GM21423 (cell line): ENCODE data around the gene RAC3.

Experiments
- ATAC-seq: cut with Tn5 transposase; IDR thresholded peaks from one replicate; pipeline ENCODE4 v1.9.1; 2021; ENCODE audit warnings: mild to moderate bottlenecking, moderate library complexity; ENCODE audit not compliant: unreplicated experiment

The RAC3 gene

DNA sequence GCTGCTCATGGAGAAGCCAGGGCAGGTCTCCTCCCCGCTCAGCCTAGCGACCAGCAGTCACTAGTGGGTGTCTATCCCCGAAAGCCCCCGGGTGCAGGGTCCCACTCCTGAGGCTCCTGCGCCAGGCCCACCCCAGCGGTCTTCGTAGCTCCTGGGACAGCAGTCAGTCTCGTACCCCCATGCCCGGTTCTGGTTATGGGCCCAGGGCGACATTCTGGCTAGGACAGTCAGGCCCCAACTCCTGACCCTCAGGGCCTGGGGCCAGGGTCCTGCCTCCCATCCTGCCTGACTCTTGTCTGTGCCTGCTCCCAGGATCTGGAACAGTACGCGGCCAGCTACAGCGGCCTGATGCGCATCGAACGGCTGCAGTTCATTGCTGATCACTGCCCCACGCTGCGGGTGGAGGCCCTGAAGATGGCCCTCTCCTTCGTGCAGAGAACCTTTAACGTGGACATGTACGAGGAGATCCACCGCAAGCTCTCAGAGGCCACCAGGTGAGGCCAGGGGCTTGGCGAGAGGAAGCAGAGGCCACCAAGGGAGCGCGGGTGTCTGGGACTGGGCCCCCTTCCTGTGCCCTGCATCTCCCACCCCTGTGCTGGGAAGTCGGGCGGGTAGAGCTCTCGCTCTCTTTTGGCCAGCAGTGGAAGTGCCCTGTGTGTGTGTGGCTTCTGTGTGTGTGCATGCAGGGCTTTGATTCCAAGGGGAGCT is 22.2 kb downstream of the RAC3 start:
- ATAC-seq: no peak

- ATAC-seq: no peak
Measured at GRCh38 chr17:82054351-82055022, 23.0 kb downstream of the RAC3 start.

- ATAC-seq: no peak
Measured at GRCh38 chr17:82055023-82055964, 23.8 kb downstream of the RAC3 start.

DNA sequence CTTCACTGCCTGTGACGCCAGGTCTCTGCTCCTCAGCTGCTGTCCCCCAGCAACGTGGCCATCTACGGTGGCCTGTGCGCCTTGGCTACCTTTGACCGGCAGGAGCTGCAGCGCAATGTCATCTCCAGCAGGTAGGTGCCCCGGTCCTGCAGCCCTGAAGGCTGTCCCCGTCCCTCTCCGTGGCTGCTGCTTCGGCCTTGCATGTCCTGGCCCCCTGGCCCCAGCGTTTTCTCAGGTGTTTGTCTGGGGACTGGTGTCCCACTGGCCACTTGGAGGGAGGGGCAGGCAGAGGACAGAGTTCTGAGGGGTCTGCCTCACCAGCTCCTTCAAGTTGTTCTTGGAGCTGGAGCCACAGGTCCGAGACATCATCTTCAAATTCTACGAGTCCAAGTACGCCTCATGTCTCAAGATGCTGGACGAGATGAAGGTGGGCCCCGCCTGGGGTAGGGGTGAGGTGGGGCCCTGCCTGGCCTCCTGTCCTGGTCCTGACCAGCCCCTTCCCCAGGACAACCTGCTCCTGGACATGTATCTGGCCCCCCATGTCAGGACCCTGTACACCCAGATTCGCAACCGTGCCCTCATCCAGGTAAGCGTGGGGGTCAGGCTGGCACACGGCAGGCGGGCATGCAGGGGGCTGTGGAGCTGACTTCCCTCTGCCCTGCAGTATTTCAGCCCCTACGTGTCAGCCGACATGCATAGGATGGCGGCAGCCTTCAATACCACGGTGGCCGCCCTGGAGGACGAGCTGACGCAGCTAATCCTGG is 24.7 kb downstream of the RAC3 start:
- no peak for ATAC-seq

- no peak for ATAC-seq
Measured at GRCh38 chr17:82056729-82057621, 25.5 kb downstream of the RAC3 start.

DNA sequence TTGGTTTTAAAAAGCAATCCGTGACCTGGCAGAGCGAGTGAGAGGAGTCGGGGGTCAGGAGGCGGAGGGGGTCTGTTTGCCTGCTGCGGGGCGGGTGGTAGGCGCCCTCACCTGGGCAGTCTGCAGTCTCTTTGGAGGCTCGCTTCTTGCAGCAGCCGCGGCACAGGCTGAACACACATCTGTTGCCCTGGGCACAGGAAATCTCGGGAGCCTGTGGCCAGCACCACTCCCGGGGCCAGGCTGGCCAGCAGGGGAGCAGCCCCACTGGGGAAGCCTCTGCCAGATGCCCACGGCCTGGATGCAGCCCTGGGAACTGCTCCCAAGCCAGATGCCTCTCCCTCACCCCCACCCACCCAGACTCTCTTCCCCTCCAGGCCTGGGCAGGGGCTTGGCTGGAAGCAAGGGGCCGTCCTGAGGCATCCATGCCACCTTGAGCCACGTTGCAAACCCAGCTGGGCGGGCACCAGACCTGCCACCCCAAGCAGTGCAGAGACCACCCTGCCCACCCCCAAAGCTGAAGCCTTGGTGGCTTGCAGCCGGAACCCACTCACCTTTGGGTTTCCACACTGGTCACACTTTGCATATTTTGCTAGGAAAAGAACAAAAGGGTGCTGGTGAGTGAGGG is 26.9 kb downstream of the RAC3 start:
- ATAC-seq: no peak

- ATAC-seq: no peak
Measured at GRCh38 chr17:82058855-82059249, 27.4 kb downstream of the RAC3 start.

- ATAC-seq: no peak
Measured at GRCh38 chr17:82059272-82060000, 28.0 kb downstream of the RAC3 start.

- no peak for ATAC-seq
Measured at GRCh38 chr17:82060001-82060380, 28.5 kb downstream of the RAC3 start.

- no peak for ATAC-seq
Measured at GRCh38 chr17:82060614-82061013, 29.1 kb downstream of the RAC3 start.

- ATAC-seq: no peak
Measured at GRCh38 chr17:82061047-82061925, 29.8 kb downstream of the RAC3 start.

GRCh38 chr17:82062076-82062983 is 30.9 kb downstream of the RAC3 start:
- ATAC-seq: no peak

DNA sequence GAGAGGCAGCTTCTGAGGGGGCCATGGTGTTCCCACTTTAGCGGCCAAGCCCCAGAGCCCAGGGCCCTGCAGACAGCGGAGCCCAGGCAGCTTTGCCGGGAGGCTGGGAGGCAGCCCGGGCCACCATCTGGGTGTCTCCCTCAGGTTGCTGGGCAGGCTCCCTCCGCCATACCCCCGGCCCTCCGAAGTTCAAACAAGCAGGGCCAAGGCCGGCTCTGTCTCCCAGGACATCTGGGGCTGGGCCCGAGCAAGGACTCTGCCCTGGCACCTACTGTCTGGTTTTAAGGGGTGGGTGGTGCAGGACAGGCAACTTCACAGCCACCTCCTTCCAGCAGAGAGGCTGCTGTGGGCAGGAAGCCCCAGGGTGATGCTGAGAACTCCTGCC is 31.5 kb downstream of the RAC3 start:
- ATAC-seq: no peak

GRCh38 chr17:82063424-82064415 is 32.2 kb downstream of the RAC3 start:
- ATAC-seq: no peak

DNA sequence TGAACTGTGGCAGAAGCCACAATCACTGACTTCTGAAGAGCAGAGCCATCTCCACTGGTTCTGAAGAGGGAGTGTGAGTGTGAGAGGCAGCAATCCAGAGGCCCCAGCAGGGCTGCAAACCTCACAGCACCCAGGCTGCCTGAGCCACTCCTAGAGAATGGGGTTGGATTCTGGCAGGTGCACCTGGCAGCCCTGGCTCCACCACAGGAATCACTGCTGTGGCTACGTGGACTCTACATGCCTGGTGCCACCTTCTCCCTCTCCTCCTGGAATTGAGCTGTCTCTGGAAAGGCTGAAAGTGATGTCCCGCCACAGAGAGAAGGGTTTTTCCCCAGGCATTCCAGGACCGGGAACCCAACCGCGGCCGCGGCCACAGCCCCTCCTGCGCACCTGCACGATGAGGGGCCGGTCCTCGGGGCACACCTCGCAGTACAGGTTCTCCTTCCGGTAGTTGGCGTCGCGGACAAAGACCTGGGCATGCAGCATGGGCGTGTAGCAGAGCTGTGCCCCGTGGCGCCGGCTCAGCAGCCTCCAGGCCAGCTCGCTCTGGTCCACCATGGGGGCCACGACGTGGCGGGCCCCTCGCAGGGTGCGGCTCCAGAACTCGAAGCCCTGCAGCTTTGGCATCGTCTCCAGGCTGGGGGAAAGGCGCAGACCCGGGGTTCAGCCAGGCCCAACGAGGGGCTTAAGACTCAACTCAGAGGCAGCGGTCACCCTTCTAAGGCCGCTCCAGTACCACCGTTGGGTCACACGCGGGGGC is 33.1 kb downstream of the RAC3 start:
- no peak for ATAC-seq
